NCI-H748 treated with DMSO at 0.1 percent for 48 hours (cell line): Measurements from ENCODE around the gene ATP6V0E2.
A peak's percentile ranks its signal among the peaks of the same experiment; 100 is the strongest.
"Not testable (repeated sequence)": the region's sequence is repeated elsewhere in the genome, so short reads cannot be mapped to it uniquely, and the experiment has no call there.

Source experiments
- DNase-seq: peaks from one replicate; lab custom pipeline; 2025; lab: John Stamatoyannopoulos, UW

ATP6V0E2 gene

GRCh38 chr7:149873074-149873969, at the start of gene ATP6V0E2:
Gene ATP6V0E2, plus strand, starts transcription at chr7:149873969. Its CDS starts 97 bp downstream, at chr7:149874066.
- peak; percentile 84 for DNase-seq

GRCh38 chr7:149824301-149824741, 49.4 kb upstream of the ATP6V0E2 start:
- no peak for DNase-seq

GRCh38 chr7:149824748-149825566, 48.8 kb upstream of the ATP6V0E2 start:
- DNase-seq: no peak

GRCh38 chr7:149825567-149826343, 48.0 kb upstream of the ATP6V0E2 start:
- no peak for DNase-seq

GRCh38 chr7:149826344-149827088, 47.3 kb upstream of the ATP6V0E2 start:
- DNase-seq: no peak

- DNase-seq: no peak
Measured at GRCh38 chr7:149827089-149827981, 46.4 kb upstream of the ATP6V0E2 start.

- no peak for DNase-seq
Measured at GRCh38 chr7:149828357-149829309, 45.1 kb upstream of the ATP6V0E2 start.

GRCh38 chr7:149830527-149830926, 43.2 kb upstream of the ATP6V0E2 start:
- DNase-seq: not testable (repeated sequence)

- DNase-seq: no peak
Measured at GRCh38 chr7:149830997-149831740, 42.6 kb upstream of the ATP6V0E2 start.

GRCh38 chr7:149831741-149832219, 42.0 kb upstream of the ATP6V0E2 start:
- no peak for DNase-seq

GRCh38 chr7:149832332-149833041, 41.3 kb upstream of the ATP6V0E2 start:
- DNase-seq: no peak

GRCh38 chr7:149833495-149834130, 40.2 kb upstream of the ATP6V0E2 start:
- DNase-seq: no peak

- no peak for DNase-seq
Measured at GRCh38 chr7:149834601-149835000, 39.2 kb upstream of the ATP6V0E2 start.

GRCh38 chr7:149836434-149836833, 37.3 kb upstream of the ATP6V0E2 start:
- DNase-seq: no peak

- DNase-seq: no peak
Measured at GRCh38 chr7:149837564-149838223, 36.1 kb upstream of the ATP6V0E2 start.

GRCh38 chr7:149838224-149838991, 35.4 kb upstream of the ATP6V0E2 start, which contains the start of gene ZNF862:
Gene ZNF862, plus strand, starts transcription at chr7:149838375. Its CDS starts 237 bp downstream, at chr7:149838612.
- peak; percentile 96 for DNase-seq
